H1 (cell line): ENCODE results near the gene PARP4. TPM values are rescaled to one million over a fixed set of nuclear protein-coding genes. Genes with fewer than 3 reads are reported as not detected.
"Not testable (repeated sequence)": the region's sequence is repeated elsewhere in the genome, so short reads cannot be mapped to it uniquely, and the experiment has no call there.

Experiments
- CTCF ChIA-PET: fragments of 300-600 bp; sonication (Branson Sonifier 250); formaldehyde crosslinking; loops from one replicate; lab custom pipeline; 2021; ENCODE audit not compliant: partially characterized antibody; lab: Charles Lee
- POLR2A ChIA-PET: fragments of 300-600 bp; sonication (Branson Sonifier 250); formaldehyde crosslinking; loops from one replicate; lab custom pipeline; 2021; ENCODE audit warnings: inconsistent platforms; ENCODE audit not compliant: partially characterized antibody; lab: Charles Lee
- DNase-seq, 2 experiments: peaks; one replicate each; pipeline versions ENCODE4 v3.0.0 to v3.0.0-alpha.2; 2010 to 2022; ENCODE audit warnings: low spot score in 2 of 2, low read depth in 1 of 2, mixed read lengths in 1 of 2
- FAIRE-seq: peaks from 2 replicates; lab custom pipeline; 2011; peaks lifted over from hg19 to GRCh38; lab: Jason Lieb, UNC
- H2AFZ ChIP-seq: 2 replicates; pipeline ENCODE4 v1.8.1; 2012; ENCODE audit warnings: low read length, inconsistent platforms
- H2AK5ac ChIP-seq: 2 replicates; pipeline ENCODE4 v1.6.1; 2013; ENCODE audit warnings: low read depth, low read length
- H2BK120ac ChIP-seq: replicated peaks from 2 replicates; pipeline ENCODE3; 2013; ENCODE audit warnings: low read depth, low read length, inconsistent platforms
- H2BK12ac ChIP-seq: 2 replicates; pipeline ENCODE4 v1.6.1; 2013; ENCODE audit warnings: low read depth, low read length
- H2BK15ac ChIP-seq: 2 replicates; pipeline ENCODE4 v1.6.1; 2013; ENCODE audit warnings: low read length
- H2BK20ac ChIP-seq: 2 replicates; pipeline ENCODE4 v1.6.1; 2013; ENCODE audit warnings: low read length
- H2BK5ac ChIP-seq: 2 replicates; pipeline ENCODE4 v1.6.1; 2013; ENCODE audit warnings: low read depth, low read length
- H3K14ac ChIP-seq: 2 replicates; pipeline ENCODE4 v1.6.1; 2013; ENCODE audit warnings: inconsistent platforms; ENCODE audit not compliant: insufficient read length
- H3K18ac ChIP-seq: 2 replicates; pipeline ENCODE4 v1.6.1; 2013; ENCODE audit warnings: low read length; ENCODE audit errors: extremely low read depth
- H3K23ac ChIP-seq: 2 replicates; pipeline ENCODE4 v1.6.1; 2013; ENCODE audit warnings: inconsistent platforms; ENCODE audit not compliant: insufficient read length
- H3K23me2 ChIP-seq: 2 replicates; pipeline ENCODE4 v1.6.1; 2013; ENCODE audit warnings: low read depth, low read length
- H3K27ac ChIP-seq: 2 replicates; pipeline ENCODE4 v1.6.1; 2011; ENCODE audit warnings: low read depth, low read length, inconsistent platforms
- H3K27me3 ChIP-seq, 4 experiments: replicated peaks in 1 of 4; 1 replicate in 1 of 4; 2 replicates in 3 of 4; pipeline versions ENCODE4 v1.6.1 to v1.8.1; 2011 to 2013; ENCODE audit warnings: low read length in 3 of 4, mild to moderate bottlenecking in 3 of 4, inconsistent platforms in 2 of 4, mixed read lengths in 2 of 4, moderate library complexity in 1 of 4; ENCODE audit not compliant: control insufficient read depth in 3 of 4, insufficient read depth in 3 of 4; ENCODE audit errors: extremely low read depth in 1 of 4
- H3K36me3 ChIP-seq, 4 experiments: 2 replicates each; pipeline versions ENCODE4 v1.6.1 to v1.8.1; 2011 to 2013; ENCODE audit warnings: mild to moderate bottlenecking in 4 of 4, low read length in 3 of 4, moderate library complexity in 2 of 4, control low read depth in 1 of 4, inconsistent platforms in 1 of 4; ENCODE audit not compliant: insufficient read depth in 4 of 4, control insufficient read depth in 2 of 4
- H3K4ac ChIP-seq: replicated peaks from 2 replicates; pipeline ENCODE3; 2013; ENCODE audit warnings: low read length, low read depth, mixed read lengths, inconsistent platforms; ENCODE audit not compliant: insufficient read length
- H3K4me1 ChIP-seq, 4 experiments: replicated peaks in 1 of 4; 1 replicate in 1 of 4; 2 replicates in 3 of 4; pipeline versions ENCODE4 v1.6.1 to v1.8.1; 2011 to 2013; ENCODE audit warnings: low read length in 3 of 4, inconsistent platforms in 2 of 4, mixed read lengths in 1 of 4; ENCODE audit not compliant: insufficient read depth in 4 of 4, control insufficient read depth in 3 of 4
- H3K4me2 ChIP-seq, 2 experiments: 2 replicates each; pipeline versions ENCODE4 v1.6.1 to v1.8.1; 2011 to 2013; ENCODE audit warnings: low read depth in 2 of 2, low read length in 2 of 2, control low read depth in 1 of 2, inconsistent platforms in 1 of 2, mild to moderate bottlenecking in 1 of 2; ENCODE audit not compliant: insufficient read depth in 1 of 2
- H3K4me3 ChIP-seq, 4 experiments: fragments of 200-600, 300-600 bp in 1 of 4; sonication (generic), shearing (Covaris generic), sonication (Bioruptor Twin) in 1 of 4; 2 replicates each; pipeline versions ENCODE4 v1.5.1 to v1.8.1; 2011 to 2016; ENCODE audit warnings: low read length in 4 of 4, low read depth in 3 of 4, control low read depth in 2 of 4, inconsistent platforms in 2 of 4, mild to moderate bottlenecking in 2 of 4, mixed read lengths in 1 of 4, moderate library complexity in 1 of 4; ENCODE audit not compliant: insufficient read depth in 2 of 4; ENCODE audit errors: extremely low read depth in 1 of 4
- H3K56ac ChIP-seq: replicated peaks from 2 replicates; pipeline ENCODE3; 2013; ENCODE audit warnings: low read depth, mild to moderate bottlenecking, mixed read lengths, low read length, inconsistent platforms; ENCODE audit not compliant: insufficient read length
- H3K79me1 ChIP-seq: 2 replicates; pipeline ENCODE4 v1.6.1; 2013; ENCODE audit warnings: low read depth, low read length, control low read depth
- H3K79me2 ChIP-seq, 2 experiments: 2 replicates each; pipeline versions ENCODE4 v1.6.1 to v1.8.1; 2012 to 2013; ENCODE audit warnings: low read length in 2 of 2, mild to moderate bottlenecking in 2 of 2, inconsistent platforms in 1 of 2; ENCODE audit not compliant: insufficient read depth in 2 of 2, control insufficient read depth in 1 of 2
- H3K9ac ChIP-seq, 4 experiments: replicated peaks in 1 of 4; 1 replicate in 1 of 4; 2 replicates in 3 of 4; pipeline versions ENCODE4 v1.6.1 to v1.8.1; 2011 to 2013; ENCODE audit warnings: low read depth in 3 of 4, low read length in 3 of 4, control low read depth in 2 of 4, mild to moderate bottlenecking in 2 of 4, moderate library complexity in 2 of 4, inconsistent platforms in 1 of 4; ENCODE audit errors: extremely low read depth in 1 of 4
- H3K9me3 ChIP-seq, 2 experiments: 2 replicates each; pipeline versions ENCODE4 v1.6.1 to v1.8.1; 2012 to 2013; ENCODE audit warnings: mild to moderate bottlenecking in 2 of 2, moderate library complexity in 2 of 2, control low read depth in 1 of 2, inconsistent platforms in 1 of 2, low read depth in 1 of 2, low read length in 1 of 2, mixed read lengths in 1 of 2; ENCODE audit not compliant: insufficient read depth in 2 of 2
- H4K20me1 ChIP-seq, 2 experiments: replicated peaks in 1 of 2; 2 replicates each; pipeline versions ENCODE3 to v1.8.1; 2011 to 2013; ENCODE audit warnings: inconsistent platforms in 2 of 2, low read length in 2 of 2, mild to moderate bottlenecking in 1 of 2; ENCODE audit not compliant: insufficient read depth in 2 of 2, control insufficient read depth in 1 of 2
- H4K5ac ChIP-seq: 2 replicates; pipeline ENCODE4 v1.6.1; 2013; ENCODE audit warnings: low read length, low read depth, mixed read lengths, inconsistent platforms; ENCODE audit not compliant: insufficient read length
- H4K8ac ChIP-seq: 2 replicates; pipeline ENCODE4 v1.8.0; 2013; ENCODE audit warnings: mild to moderate bottlenecking, moderate library complexity, low read length, inconsistent platforms; ENCODE audit not compliant: insufficient read depth; ENCODE audit errors: extremely low read depth
- H4K91ac ChIP-seq: replicated peaks from 2 replicates; pipeline ENCODE3; 2013; ENCODE audit warnings: low read length, mixed read lengths, inconsistent platforms; ENCODE audit not compliant: insufficient read length
- JUND ChIP-seq: IDR thresholded peaks from 2 replicates; pipeline ENCODE4 v1.6.1; 2011; ENCODE audit warnings: mild to moderate bottlenecking, improper control_type of control experiment, low read length
- POLR2A ChIP-seq, 2 experiments: IDR thresholded peaks; 1 replicate in 1 of 2; 2 replicates in 1 of 2; pipeline ENCODE4 v1.6.1; 2011; ENCODE audit warnings: low read depth in 2 of 2, low read length in 2 of 2, mild to moderate bottlenecking in 2 of 2; ENCODE audit errors: control extremely low read depth in 1 of 2
- SP2 ChIP-seq: IDR thresholded peaks from 2 replicates; pipeline ENCODE4 v1.6.1; 2012; ENCODE audit warnings: mild to moderate bottlenecking, low read length, inconsistent platforms
- SP4 ChIP-seq: IDR thresholded peaks from 2 replicates; pipeline ENCODE4 v1.6.1; 2012; ENCODE audit warnings: low read length, inconsistent platforms
- TEAD4 ChIP-seq: IDR thresholded peaks from 2 replicates; pipeline ENCODE4 v1.6.1; 2012; ENCODE audit warnings: low read depth, low read length, inconsistent platforms, mixed read lengths
- WGBS, 2 experiments: shearing (Covaris generic) in 1 of 2; methylation state at CpG; one replicate each; pipeline versions ENCODE4 v1.1.6 to v1.1.7; 2013 to 2015; ENCODE audit warnings: low lambda C conversion rate in 2 of 2, mixed read lengths in 2 of 2, inconsistent platforms in 1 of 2, low coverage in 1 of 2, missing lambda C conversion rate in 1 of 2; ENCODE audit not compliant: insufficient replicate concordance in 2 of 2, insufficient coverage in 1 of 2, insufficient read length in 1 of 2; ENCODE audit errors: extremely low coverage in 1 of 2, missing lambda C conversion rate in 1 of 2; 5-methylcytosine and 5-hydroxymethylcytosine counted together
- polyA plus RNA-seq, 7 experiments: library from polyadenylated mRNA; depleted of rRNA in 3 of 7; stranded (reverse) in 5 of 7; unstranded in 2 of 7; fragments of >200 nt in 5 of 7; fragments of 200-250 nt in 2 of 7; gene quantifications; 1 replicate in 5 of 7; 2 replicates in 1 of 7; 4 replicates in 1 of 7; pipeline versions ENCODE4 v1.2.1 to v1.2.3, GENCODE V29; 2011 to 2013; ENCODE audit warnings: missing spikeins in 2 of 7, mixed read lengths in 2 of 7
- total RNA-seq: library from RNA; stranded (reverse); fragmentation: NEBNext Ultra II Directional; extraction: Animal tissue kit (Norgen Biotek cat#: 25700); gene quantifications from 2 replicates; pipeline ENCODE4 v1.2.1, GENCODE V29; 2021

PARP4 gene
- total and polyA plus RNA-seq, 2 of the 8 experiments (the other 6 are each of a cell fraction or from before 2014, with no cell fraction given), result 22.2 to 40.3 TPM

DNA sequence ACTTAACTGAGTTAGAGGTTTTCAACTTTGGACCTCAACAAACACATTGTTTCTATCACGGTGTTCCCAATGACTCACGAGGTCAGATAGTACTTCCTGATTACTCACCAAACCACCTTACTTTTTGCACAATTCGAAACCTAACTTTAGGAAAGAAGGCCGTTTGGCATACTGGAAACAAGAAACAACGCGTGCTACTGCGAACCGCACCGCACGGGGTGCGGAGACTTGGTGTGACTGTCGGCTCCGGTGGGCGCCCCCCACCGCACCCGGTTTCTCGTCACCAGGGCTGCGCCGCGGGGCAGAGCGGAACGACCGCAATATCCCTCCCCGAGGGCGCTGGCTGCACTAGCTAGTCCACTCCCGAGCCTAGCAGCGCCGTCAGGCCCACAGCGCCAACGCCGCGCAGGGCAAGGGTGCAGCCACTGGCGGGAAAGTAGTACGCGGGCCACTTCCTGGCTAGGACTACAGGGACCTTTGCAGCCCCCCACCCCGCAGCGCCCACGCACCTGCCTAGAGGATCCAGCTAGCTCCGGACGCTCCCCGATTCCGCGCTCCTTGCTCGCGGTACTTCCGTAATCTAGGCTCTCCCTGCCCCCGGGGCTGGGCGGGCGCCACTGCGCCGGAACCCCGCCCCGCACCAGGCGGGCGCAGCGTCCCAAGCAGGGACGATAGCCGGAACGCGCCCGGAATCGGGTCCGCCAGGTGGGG is at the start of gene PARP4 (continued):
- TF ChIP-seq TEAD4, result no peak
- TF ChIP-seq JUND, result no peak
- TF ChIP-seq SP2, result no peak
- peak; percentile 79 to 89 for TF ChIP-seq POLR2A (IDR thresholded peaks at IDR 0.05; ENCODE audit: control extremely low read depth in 1 of 2, low read depth in 2 of 2, low read length in 2 of 2)
- peak; percentile 37; the same call in 1 of the 2 replicates for TF ChIP-seq SP4

DNA sequence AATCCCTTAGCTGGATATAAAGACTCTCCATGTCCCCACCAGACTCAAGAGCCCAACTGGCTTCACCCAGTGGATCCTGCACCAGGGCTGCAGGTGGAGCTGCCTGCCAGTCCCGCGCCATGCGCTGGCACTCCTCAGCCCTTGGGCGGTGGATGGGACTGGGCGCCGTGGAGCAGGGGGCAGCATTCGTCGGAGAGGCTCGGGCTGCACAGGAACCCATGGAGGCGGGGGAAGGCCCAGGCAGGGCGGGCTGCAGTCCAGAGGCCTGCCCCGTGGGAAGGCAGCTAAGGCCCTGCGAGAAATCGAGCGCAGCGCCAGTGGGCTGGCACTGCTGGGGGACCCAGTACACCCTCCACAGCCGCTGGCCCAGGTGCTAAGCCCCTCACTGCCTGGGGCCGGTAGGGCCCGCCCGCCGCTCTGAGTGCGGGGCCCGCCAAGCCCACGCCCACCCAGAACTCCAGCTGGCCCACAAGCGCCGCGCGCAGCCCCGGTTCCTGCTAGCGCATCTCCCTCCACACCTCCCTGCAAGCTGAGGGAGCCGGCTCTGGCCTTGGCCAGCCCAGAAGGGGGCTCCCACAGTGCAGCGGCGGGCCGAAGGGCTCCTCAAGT is 48.1 kb upstream of the PARP4 start:
- FAIRE-seq, H3K56ac ChIP-seq, H3K36me3 ChIP-seq, H3K27ac ChIP-seq, H2AK5ac ChIP-seq, DNase-seq, H3K79me1 ChIP-seq, H3K4me2 ChIP-seq, H2BK15ac ChIP-seq, H2BK5ac ChIP-seq, H3K79me2 ChIP-seq, H3K4ac ChIP-seq, H2BK120ac ChIP-seq, H3K9ac ChIP-seq, H4K20me1 ChIP-seq, H3K9me3 ChIP-seq, H4K5ac ChIP-seq, H3K4me1 ChIP-seq, H2BK20ac ChIP-seq, H2BK12ac ChIP-seq, H3K18ac ChIP-seq, H4K8ac ChIP-seq, H3K14ac ChIP-seq, H3K23me2 ChIP-seq, H4K91ac ChIP-seq, H3K4me3 ChIP-seq, H3K27me3 ChIP-seq, H3K23ac ChIP-seq, H2AFZ ChIP-seq: not testable (repeated sequence)
- 92% methylated on average over 28 of the region's 34 CpGs; no CpG with 5 or more reads in 1 of the 2 experiments for WGBS, 2 experiments
- ChIA-PET CTCF (interaction anchor here (0.7 to 1.6 kb wide), 3 partner anchors 21 to 58 kb away, joined by 3 to 4 read pairs (median 3); no protein-coding TSS in a partner anchor), POLR2A (interaction anchor here (0.6 kb wide), 1 partner anchor 55 kb away, joined by 3 read pairs; no protein-coding TSS in a partner anchor)
